GM12865 (cell line): Measurements from ENCODE around the gene ARID4B.
"Not testable (repeated sequence)": the region's sequence is repeated elsewhere in the genome, so short reads cannot be mapped to it uniquely, and the experiment has no call there.

Experiments used
- DNase-seq: peaks from one replicate; pipeline ENCODE4 v3.0.0; 2010; ENCODE audit warnings: low read depth
- H3K4me3 ChIP-seq: 2 replicates; pipeline ENCODE4 v1.5.1; 2011; ENCODE audit warnings: mild to moderate bottlenecking, low read depth, low read length, control low read depth
- CTCF ChIP-seq: IDR thresholded peaks from 2 replicates; pipeline ENCODE4 v1.5.1; 2011; ENCODE audit warnings: low read length, control low read depth, low read depth, inconsistent platforms; ENCODE audit not compliant: insufficient read depth; ENCODE audit errors: missing control alignments

The ARID4B gene

GRCh38 chr1:235366286-235366685, 38.3 kb upstream of the ARID4B start:
- peak; percentile 8 for DNase-seq
- H3K4me3 ChIP-seq: no peak overlapping the region
- TF ChIP-seq CTCF: no peak

GRCh38 chr1:235364189-235364588, 36.2 kb upstream of the ARID4B start:
- DNase-seq, H3K4me3 ChIP-seq: not testable (repeated sequence)

- no peak for DNase-seq
- no peak overlapping the region for H3K4me3 ChIP-seq
- no peak for TF ChIP-seq CTCF
These were observed 30.9 kb upstream of the ARID4B start for GRCh38 chr1:235358899-235359298.

- no peak overlapping the region for H3K4me3 ChIP-seq
- TF ChIP-seq CTCF: no peak
- DNase-seq: no peak
These were observed 29.8 kb upstream of the ARID4B start for GRCh38 chr1:235357485-235358373.

- H3K4me3 ChIP-seq: no peak overlapping the region
- DNase-seq: no peak
- no peak for TF ChIP-seq CTCF
These were observed 23.9 kb upstream of the ARID4B start for GRCh38 chr1:235351898-235352297.

GRCh38 chr1:235351441-235351840, 23.5 kb upstream of the ARID4B start:
- TF ChIP-seq CTCF: no peak
- H3K4me3 ChIP-seq: no peak overlapping the region
- DNase-seq: no peak

- TF ChIP-seq CTCF: no peak
These were observed 15.7 kb upstream of the ARID4B start for GRCh38 chr1:235343726-235344125.

More at GRCh38 chr1:235343726-235344125, 15.7 kb upstream of the ARID4B start:
- DNase-seq: no peak
- no peak overlapping the region for H3K4me3 ChIP-seq
